Measurements from ENCODE around the gene S1PR5. TPM values are rescaled to one million over a fixed set of nuclear protein-coding genes. Genes with fewer than 3 reads are reported as not detected.

The S1PR5 gene
- total RNA-seq, 1 experiment from 2014 or later = 4.4 TPM

DNA sequence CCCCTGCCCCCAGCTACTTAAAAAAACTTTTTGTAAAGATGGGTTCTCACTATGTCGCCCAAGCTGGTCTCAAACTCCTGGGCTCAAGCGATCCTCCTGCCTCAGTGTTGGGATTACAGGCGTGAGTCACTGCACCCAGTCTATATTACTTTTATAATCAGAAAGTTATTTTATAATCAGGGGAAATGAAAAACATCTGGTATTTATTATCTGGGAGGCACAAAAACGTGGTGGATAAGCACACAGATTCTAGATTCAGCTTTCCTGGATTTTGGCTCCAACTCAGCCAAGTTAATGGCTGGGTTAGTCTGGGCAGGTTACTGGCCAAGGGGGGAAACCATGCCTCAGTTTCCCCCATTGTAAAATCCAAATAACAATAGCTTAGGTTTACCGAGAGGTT is 38.8 kb downstream of the S1PR5 start:
- intact Hi-C loops (cut with micrococcal nuclease) = loop anchor here (5.0 kb wide), 1 partner anchor 76 kb away; the partner anchor contains the start of gene CDC37
- peaks cover 2 to 14% of the 10 kb centered on the region in 2 experiments; a peak in 3 of 4 replicates for H3K4me1 ChIP-seq (ENCODE audit: control insufficient read depth in 1 of 2, insufficient read depth in 2 of 2, low read length in 2 of 2)
- no peak overlapping the region for H3K27ac ChIP-seq (ENCODE audit: low read depth, low read length)
- H2AFZ ChIP-seq (ENCODE audit: low read depth, low read length, poor library complexity, severe bottlenecking) = peak overlapping the region; percentile 44
- H3K27me3 ChIP-seq (ENCODE audit: insufficient read depth, low read length) = no peaks in the 10 kb centered on the region
- TF ChIP-seq CEBPB (IDR thresholded peaks at IDR 0.05; ENCODE audit: low read depth) (no peak), ATF3 (IDR thresholded peaks at IDR 0.05) (no peak), FOSL1 (IDR thresholded peaks at IDR 0.05; ENCODE audit: low read depth) (no peak), RAD21 (IDR thresholded peaks at IDR 0.05; ENCODE audit: low read depth) (no peak), TCF7L2 (IDR thresholded peaks at IDR 0.05; ENCODE audit: borderline replicate concordance, extremely low read depth, insufficient read depth, insufficient read length) (no peak), SP1 (IDR thresholded peaks at IDR 0.05; ENCODE audit: low read depth) (no peak), SRF (IDR thresholded peaks at IDR 0.05; ENCODE audit: low read depth) (no peak), EGR1 (IDR thresholded peaks at IDR 0.05; ENCODE audit: low read depth) (no peak), POLR2AphosphoS5 (IDR thresholded peaks at IDR 0.05; ENCODE audit: low read depth, low read length) (no peak), JUND (IDR thresholded peaks at IDR 0.05) (no peak), ZFX (IDR thresholded peaks at IDR 0.05) (no peak), ELF1 (IDR thresholded peaks at IDR 0.05; ENCODE audit: borderline replicate concordance, low read depth) (no peak), EZH2phosphoT487 (IDR thresholded peaks at IDR 0.05; ENCODE audit: borderline replicate concordance) (no peak), SIN3A (IDR thresholded peaks at IDR 0.05; ENCODE audit: low read depth) (no peak), POLR2A (IDR thresholded peaks at IDR 0.05; ENCODE audit: borderline replicate concordance, extremely low read depth, insufficient read depth, insufficient read length) (no peak), ZNF274 (IDR thresholded peaks at IDR 0.05; ENCODE audit: low read depth, low read length) (no peak), YY1 (IDR thresholded peaks at IDR 0.05; ENCODE audit: extremely low read depth, insufficient replicate concordance, low read depth, low read length) (no peak)
- TF ChIP-seq, protein P1, sequence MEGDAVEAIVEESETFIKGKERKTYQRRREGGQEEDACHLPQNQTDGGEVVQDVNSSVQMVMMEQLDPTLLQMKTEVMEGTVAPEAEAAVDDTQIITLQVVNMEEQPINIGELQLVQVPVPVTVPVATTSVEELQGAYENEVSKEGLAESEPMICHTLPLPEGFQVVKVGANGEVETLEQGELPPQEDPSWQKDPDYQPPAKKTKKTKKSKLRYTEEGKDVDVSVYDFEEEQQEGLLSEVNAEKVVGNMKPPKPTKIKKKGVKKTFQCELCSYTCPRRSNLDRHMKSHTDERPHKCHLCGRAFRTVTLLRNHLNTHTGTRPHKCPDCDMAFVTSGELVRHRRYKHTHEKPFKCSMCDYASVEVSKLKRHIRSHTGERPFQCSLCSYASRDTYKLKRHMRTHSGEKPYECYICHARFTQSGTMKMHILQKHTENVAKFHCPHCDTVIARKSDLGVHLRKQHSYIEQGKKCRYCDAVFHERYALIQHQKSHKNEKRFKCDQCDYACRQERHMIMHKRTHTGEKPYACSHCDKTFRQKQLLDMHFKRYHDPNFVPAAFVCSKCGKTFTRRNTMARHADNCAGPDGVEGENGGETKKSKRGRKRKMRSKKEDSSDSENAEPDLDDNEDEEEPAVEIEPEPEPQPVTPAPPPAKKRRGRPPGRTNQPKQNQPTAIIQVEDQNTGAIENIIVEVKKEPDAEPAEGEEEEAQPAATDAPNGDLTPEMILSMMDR (IDR thresholded peaks at IDR 0.05 in 2 of 3, conservative IDR thresholded peaks at IDR 0.05 in 1 of 3; ENCODE audit: borderline replicate concordance in 1 of 3, insufficient read depth in 1 of 3, low read depth in 2 of 3, low read length in 2 of 3) = no peak
- TF ChIP-seq, protein P2, sequence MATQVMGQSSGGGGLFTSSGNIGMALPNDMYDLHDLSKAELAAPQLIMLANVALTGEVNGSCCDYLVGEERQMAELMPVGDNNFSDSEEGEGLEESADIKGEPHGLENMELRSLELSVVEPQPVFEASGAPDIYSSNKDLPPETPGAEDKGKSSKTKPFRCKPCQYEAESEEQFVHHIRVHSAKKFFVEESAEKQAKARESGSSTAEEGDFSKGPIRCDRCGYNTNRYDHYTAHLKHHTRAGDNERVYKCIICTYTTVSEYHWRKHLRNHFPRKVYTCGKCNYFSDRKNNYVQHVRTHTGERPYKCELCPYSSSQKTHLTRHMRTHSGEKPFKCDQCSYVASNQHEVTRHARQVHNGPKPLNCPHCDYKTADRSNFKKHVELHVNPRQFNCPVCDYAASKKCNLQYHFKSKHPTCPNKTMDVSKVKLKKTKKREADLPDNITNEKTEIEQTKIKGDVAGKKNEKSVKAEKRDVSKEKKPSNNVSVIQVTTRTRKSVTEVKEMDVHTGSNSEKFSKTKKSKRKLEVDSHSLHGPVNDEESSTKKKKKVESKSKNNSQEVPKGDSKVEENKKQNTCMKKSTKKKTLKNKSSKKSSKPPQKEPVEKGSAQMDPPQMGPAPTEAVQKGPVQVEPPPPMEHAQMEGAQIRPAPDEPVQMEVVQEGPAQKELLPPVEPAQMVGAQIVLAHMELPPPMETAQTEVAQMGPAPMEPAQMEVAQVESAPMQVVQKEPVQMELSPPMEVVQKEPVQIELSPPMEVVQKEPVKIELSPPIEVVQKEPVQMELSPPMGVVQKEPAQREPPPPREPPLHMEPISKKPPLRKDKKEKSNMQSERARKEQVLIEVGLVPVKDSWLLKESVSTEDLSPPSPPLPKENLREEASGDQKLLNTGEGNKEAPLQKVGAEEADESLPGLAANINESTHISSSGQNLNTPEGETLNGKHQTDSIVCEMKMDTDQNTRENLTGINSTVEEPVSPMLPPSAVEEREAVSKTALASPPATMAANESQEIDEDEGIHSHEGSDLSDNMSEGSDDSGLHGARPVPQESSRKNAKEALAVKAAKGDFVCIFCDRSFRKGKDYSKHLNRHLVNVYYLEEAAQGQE (IDR thresholded peaks at IDR 0.05; ENCODE audit: low read depth) = no peak
- ChIA-PET CTCF (interaction anchor here (1.0 kb wide), 1 partner anchor 221 kb away, joined by 3 read pairs; no protein-coding TSS in a partner anchor), POLR2A (no interaction called here), RAD21 (ENCODE audit: low non-redundant PET in 1 of 2, low total read pairs in 2 of 2, uncharacterized antibody in 2 of 2, unreplicated experiment in 2 of 2) (no interaction called here)
- H3K9me3 ChIP-seq (ENCODE audit: control insufficient read depth in 1 of 2, insufficient read depth in 1 of 2, low read depth in 1 of 2, low read length in 2 of 2) = no peaks in the 10 kb centered on the region
- peak overlapping the region; percentile 35; the same call in 1 of the 2 replicates for H3K4me2 ChIP-seq (ENCODE audit: low read length)
- no peak for DNase-seq (ENCODE audit: low read depth, low spot score)
- H3K9me2 ChIP-seq (ENCODE audit: insufficient read depth) = no peaks in the 10 kb centered on the region
- no TSS peak for BruUV-seq (replicated peaks)
- no peaks in the 10 kb centered on the region for H4K20me1 ChIP-seq (ENCODE audit: insufficient read depth)
- H3K4me3 ChIP-seq (replicated peaks in 1 of 2; ENCODE audit: low read depth in 1 of 2, low read length in 2 of 2) = no peak overlapping the region
- no peaks in the 10 kb centered on the region for H3K36me3 ChIP-seq (ENCODE audit: control insufficient read depth in 1 of 2, insufficient read depth in 2 of 2, low read length in 2 of 2)
- H3K79me2 ChIP-seq (ENCODE audit: insufficient read depth, low read length) = no peaks in the 10 kb centered on the region
- no peak overlapping the region for H3K9ac ChIP-seq (ENCODE audit: low read length)
- ATAC-seq = no peak

All from HCT116 (cell line).